Measurements from ENCODE around the gene NSD2.
"Not testable (repeated sequence)": the region's sequence is repeated elsewhere in the genome, so short reads cannot be mapped to it uniquely, and the experiment has no call there.

Gene NSD2

GRCh38 chr4:1883583-1883982 lies 12.4 kb downstream of the NSD2 start:
- DNase-seq = peak in 9 of 42 donors; percentile 4 to 41 (median 22)
- intact Hi-C loops (cut with DNase I) = no loop called here

GRCh38 chr4:1885414-1885813 lies 14.2 kb downstream of the NSD2 start:
- intact Hi-C loops (cut with DNase I) = no loop called here
- no peak for DNase-seq

GRCh38 chr4:1887052-1887451 lies 15.9 kb downstream of the NSD2 start:
- no peak for DNase-seq
- intact Hi-C loops (cut with DNase I) = no loop called here

- no peak for DNase-seq
- intact Hi-C loops (cut with DNase I) = no loop called here
Measured at GRCh38 chr4:1890979-1891570, 19.9 kb downstream of the NSD2 start.

- no peak for DNase-seq
- intact Hi-C loops (cut with DNase I) = loop anchor here (5.0 kb wide), 1 partner anchor 144 kb away; no protein-coding TSS in a partner anchor
Measured at GRCh38 chr4:1895971-1896657, 24.9 kb downstream of the NSD2 start.

GRCh38 chr4:1896658-1896991 lies 25.4 kb downstream of the NSD2 start:
- no peak for DNase-seq
- intact Hi-C loops (cut with DNase I) = loop anchor here (5.0 kb wide), 1 partner anchor 144 kb away; no protein-coding TSS in a partner anchor

- DNase-seq = no peak
- intact Hi-C loops (cut with DNase I) = loop anchor here (5.0 kb wide), 1 partner anchor 146 kb away; no protein-coding TSS in a partner anchor
Measured at GRCh38 chr4:1898007-1898406, 26.8 kb downstream of the NSD2 start.

GRCh38 chr4:1898681-1899080 lies 27.5 kb downstream of the NSD2 start:
- no peak for DNase-seq
- intact Hi-C loops (cut with DNase I) = loop anchor here (5.0 kb wide), 1 partner anchor 146 kb away; no protein-coding TSS in a partner anchor

- intact Hi-C loops (cut with DNase I) = loop anchor here (5.0 kb wide), 1 partner anchor 147 kb away; no protein-coding TSS in a partner anchor
Measured at GRCh38 chr4:1899149-1900086, 28.2 kb downstream of the NSD2 start.

GRCh38 chr4:1900087-1900433 lies 28.9 kb downstream of the NSD2 start:
- DNase-seq = no peak
- intact Hi-C loops (cut with DNase I) = no loop called here

More at GRCh38 chr4:1899149-1900086, 28.2 kb downstream of the NSD2 start:
- peak; percentile 49 to 92 (median 78) for DNase-seq

GRCh38 chr4:1900624-1901023 lies 29.4 kb downstream of the NSD2 start:
- intact Hi-C loops (cut with DNase I) = no loop called here
- no peak for DNase-seq

GRCh38 chr4:1901127-1901526 lies 29.9 kb downstream of the NSD2 start:
- intact Hi-C loops (cut with DNase I) = no loop called here
- no peak for DNase-seq

GRCh38 chr4:1902243-1902642 lies 31.1 kb downstream of the NSD2 start:
- intact Hi-C loops (cut with DNase I) = no loop called here
- no peak for DNase-seq

GRCh38 chr4:1903035-1903434 lies 31.8 kb downstream of the NSD2 start:
- intact Hi-C loops (cut with DNase I) = no loop called here
- no peak for DNase-seq

- intact Hi-C loops (cut with DNase I) = no loop called here
- no peak for DNase-seq
Measured at GRCh38 chr4:1904042-1904441, 32.8 kb downstream of the NSD2 start.

- intact Hi-C loops (cut with DNase I) = no loop called here
- DNase-seq = no peak
Measured at GRCh38 chr4:1907848-1908525, 36.8 kb downstream of the NSD2 start.

- DNase-seq; intact Hi-C loops (cut with DNase I): not testable (repeated sequence)
Measured at GRCh38 chr4:1909696-1910095, 38.5 kb downstream of the NSD2 start.

- peak in 40 of 42 donors; percentile 14 to 77 (median 54) for DNase-seq
- intact Hi-C loops (cut with DNase I) = no loop called here
Measured at GRCh38 chr4:1910643-1911042, 39.5 kb downstream of the NSD2 start.

- intact Hi-C loops (cut with DNase I); DNase-seq: not testable (repeated sequence)
Measured at GRCh38 chr4:1911316-1911715, 40.1 kb downstream of the NSD2 start.
